ENCODE results near the gene EIF5.

DNA sequence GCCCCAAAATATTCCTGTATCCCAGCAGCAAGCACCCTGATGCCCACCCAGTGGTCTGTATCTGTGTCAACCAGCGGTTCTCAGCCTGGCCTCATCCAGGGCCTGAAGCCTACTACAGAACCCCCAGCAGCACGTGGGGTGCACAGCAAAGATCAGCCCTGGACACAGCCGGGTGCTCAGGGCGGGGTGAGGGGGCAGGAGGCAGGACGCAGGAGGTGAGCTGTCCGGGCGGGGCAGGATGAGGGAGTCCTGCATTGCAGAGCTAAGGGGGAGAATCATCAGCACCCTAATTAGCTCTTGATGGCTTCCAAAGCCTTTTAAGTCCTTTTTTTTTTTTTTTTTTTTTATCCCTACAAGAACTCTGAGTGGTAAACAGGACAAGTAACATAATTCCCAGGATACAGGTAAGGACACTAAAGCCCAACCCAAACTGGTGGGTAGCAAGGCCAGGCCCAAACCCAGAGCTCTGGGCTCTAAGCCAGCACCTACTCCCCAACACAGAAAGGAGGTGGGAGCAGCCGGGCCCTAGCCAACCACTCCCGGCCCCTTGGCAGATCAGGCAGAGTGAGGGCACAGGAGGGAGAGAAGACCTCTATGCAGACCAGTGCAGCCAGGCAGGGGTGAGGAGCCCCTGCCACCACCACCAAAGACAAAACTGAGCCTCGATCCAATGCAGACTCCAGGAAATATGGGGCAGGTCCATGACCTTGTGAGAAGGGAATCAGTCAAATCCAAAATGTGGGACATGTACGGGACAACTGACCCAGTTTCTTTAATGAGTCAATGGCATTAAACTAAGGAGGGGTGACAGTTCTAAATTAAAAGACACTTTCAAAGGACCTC, 32.3 kb upstream of the EIF5 start:
- TF ChIP-seq POLR2A (IDR thresholded peaks at IDR 0.05): no peak
- TF ChIP-seq, protein P1, sequence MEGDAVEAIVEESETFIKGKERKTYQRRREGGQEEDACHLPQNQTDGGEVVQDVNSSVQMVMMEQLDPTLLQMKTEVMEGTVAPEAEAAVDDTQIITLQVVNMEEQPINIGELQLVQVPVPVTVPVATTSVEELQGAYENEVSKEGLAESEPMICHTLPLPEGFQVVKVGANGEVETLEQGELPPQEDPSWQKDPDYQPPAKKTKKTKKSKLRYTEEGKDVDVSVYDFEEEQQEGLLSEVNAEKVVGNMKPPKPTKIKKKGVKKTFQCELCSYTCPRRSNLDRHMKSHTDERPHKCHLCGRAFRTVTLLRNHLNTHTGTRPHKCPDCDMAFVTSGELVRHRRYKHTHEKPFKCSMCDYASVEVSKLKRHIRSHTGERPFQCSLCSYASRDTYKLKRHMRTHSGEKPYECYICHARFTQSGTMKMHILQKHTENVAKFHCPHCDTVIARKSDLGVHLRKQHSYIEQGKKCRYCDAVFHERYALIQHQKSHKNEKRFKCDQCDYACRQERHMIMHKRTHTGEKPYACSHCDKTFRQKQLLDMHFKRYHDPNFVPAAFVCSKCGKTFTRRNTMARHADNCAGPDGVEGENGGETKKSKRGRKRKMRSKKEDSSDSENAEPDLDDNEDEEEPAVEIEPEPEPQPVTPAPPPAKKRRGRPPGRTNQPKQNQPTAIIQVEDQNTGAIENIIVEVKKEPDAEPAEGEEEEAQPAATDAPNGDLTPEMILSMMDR (IDR thresholded peaks at IDR 0.05): no peak
